HepG2 (cell line): ENCODE measurements around the gene UXS1. TPM values are rescaled to one million over a fixed set of nuclear protein-coding genes. Genes with fewer than 3 reads are reported as not detected.

Experiments
- AGO1 ChIP-seq: fragments of 200-400 bp; formaldehyde crosslinking; IDR thresholded peaks from 2 replicates; pipeline ENCODE4 v1.6.1; 2017; ENCODE audit warnings: mild to moderate bottlenecking, low read depth, low read length, moderate library complexity; ENCODE audit not compliant: poor library complexity, severe bottlenecking
- BORCS8-MEF2B ChIP-seq: sonication (generic); formaldehyde crosslinking; IDR thresholded peaks from 2 replicates; pipeline ENCODE4 v1.8.0; 2022; ENCODE audit warnings: mild to moderate bottlenecking, missing genetic modification reagents
- BRCA1 ChIP-seq: sonication (generic); formaldehyde crosslinking; IDR thresholded peaks from 2 replicates; pipeline ENCODE4 v1.4.0; 2020; ENCODE audit warnings: missing genetic modification reagents
- EZH2 ChIP-seq: conservative IDR thresholded peaks from 2 replicates; pipeline ENCODE4 v1.6.1; 2012; ENCODE audit warnings: mild to moderate bottlenecking, low read depth, low read length, moderate library complexity
- GATA4 ChIP-seq: sonication (generic); IDR thresholded peaks from 2 replicates; pipeline ENCODE4 v1.6.1; 2016; ENCODE audit warnings: antibody characterized with exemption, low read depth, borderline replicate concordance
- KAT8 ChIP-seq: IDR thresholded peaks from 2 replicates; pipeline ENCODE4 v1.6.1; 2016; ENCODE audit warnings: missing genetic modification reagents, missing compliant biosample characterization
- KLF6 ChIP-seq: IDR thresholded peaks from 2 replicates; pipeline ENCODE4 v1.8.0; 2016; ENCODE audit warnings: missing biosample characterization, missing genetic modification reagents
- MTF2 ChIP-seq: sonication (generic); formaldehyde crosslinking; IDR thresholded peaks from 2 replicates; pipeline ENCODE4 v1.5.0; 2020; ENCODE audit warnings: missing genetic modification reagents, borderline replicate concordance
- NFRKB ChIP-seq: fragments of 450-650 bp; IDR thresholded peaks from 2 replicates; pipeline ENCODE4 v1.6.1; 2017
- REL ChIP-seq: sonication (generic); formaldehyde crosslinking; conservative IDR thresholded peaks from 2 replicates; pipeline ENCODE4 v1.8.0; 2022; ENCODE audit warnings: mild to moderate bottlenecking, missing genetic modification reagents, moderate library complexity
- RELA ChIP-seq: sonication (generic); formaldehyde crosslinking; IDR thresholded peaks from 2 replicates; pipeline ENCODE4 v1.4.0; 2020; ENCODE audit warnings: missing genetic modification reagents
- SMYD3 ChIP-seq: sonication (generic); formaldehyde crosslinking; IDR thresholded peaks from 2 replicates; pipeline ENCODE4 v1.8.1; 2023; ENCODE audit warnings: mild to moderate bottlenecking, missing genetic modification reagents
- ZBTB20 ChIP-seq: sonication (generic); formaldehyde crosslinking; IDR thresholded peaks from 2 replicates; pipeline ENCODE4 v1.8.1; 2023; ENCODE audit warnings: missing genetic modification reagents, low read depth, mild to moderate bottlenecking, borderline replicate concordance
- ZNF451 ChIP-seq: sonication (generic); formaldehyde crosslinking; IDR thresholded peaks from 2 replicates; pipeline ENCODE4 v1.5.0; 2020; ENCODE audit warnings: mild to moderate bottlenecking, missing genetic modification reagents
- ZNF468 ChIP-seq: sonication (generic); formaldehyde crosslinking; IDR thresholded peaks from 2 replicates; pipeline ENCODE4 v1.8.0; 2022; ENCODE audit warnings: mild to moderate bottlenecking, moderate library complexity, missing genetic modification reagents
- ZNF496 ChIP-seq: sonication (generic); formaldehyde crosslinking; IDR thresholded peaks from 2 replicates; pipeline ENCODE4 v1.8.1; 2023; ENCODE audit warnings: mild to moderate bottlenecking, moderate library complexity, missing genetic modification reagents; ENCODE audit not compliant: insufficient replicate concordance
- ZNF660 ChIP-seq: sonication (generic); formaldehyde crosslinking; IDR thresholded peaks from 2 replicates; pipeline ENCODE4 v1.5.1; 2020; ENCODE audit warnings: mild to moderate bottlenecking, low read depth, missing genetic modification reagents, borderline replicate concordance
- ZNF766 ChIP-seq: sonication (generic); formaldehyde crosslinking; IDR thresholded peaks from 2 replicates; pipeline ENCODE4 v1.5.0; 2020; ENCODE audit warnings: missing genetic modification reagents, borderline replicate concordance
- ZNF879 ChIP-seq: sonication (generic); formaldehyde crosslinking; IDR thresholded peaks from 2 replicates; pipeline ENCODE4 v1.8.1; 2023; ENCODE audit warnings: missing genetic modification reagents
- polyA plus RNA-seq, 8 experiments: library from polyadenylated mRNA; depleted of rRNA in 3 of 8; stranded (reverse) in 7 of 8; unstranded in 1 of 8; fragments of >200 nt; fragmentation: Illumina TruSeq in 4 of 8; extraction: Trizol in 4 of 8; gene quantifications; 2 replicates each; pipeline versions ENCODE4 v1.2.1 to v1.2.3, GENCODE V29; 2011 to 2016; ENCODE audit warnings: low read depth in 4 of 8, missing spikeins in 1 of 8, mixed read lengths in 1 of 8; ENCODE audit not compliant: insufficient read depth in 1 of 8
- total RNA-seq, 5 experiments: library from RNA; depleted of rRNA; stranded (reverse); fragments of >200 nt; fragmentation: Illumina TruSeq; extraction: Trizol; gene quantifications; 2 replicates each; pipeline ENCODE4 v1.2.3, GENCODE V29; 2016; ENCODE audit warnings: low read depth in 1 of 5
- TF ChIP-seq, protein P1 (sequence below): sonication (generic); formaldehyde crosslinking; IDR thresholded peaks from one replicate; pipeline ENCODE4 v1.5.1; 2020; ENCODE audit warnings: mild to moderate bottlenecking, missing genetic modification reagents; ENCODE audit errors: not compliant biosample characterization
- TF ChIP-seq, protein P2 (sequence below): sonication (generic); formaldehyde crosslinking; IDR thresholded peaks from 2 replicates; pipeline ENCODE4 v1.5.0; 2020; ENCODE audit warnings: missing genetic modification reagents, mild to moderate bottlenecking, borderline replicate concordance

The UXS1 gene
- total and polyA plus RNA-seq, 2 of the 13 experiments (the other 11 are each of a cell fraction or from before 2014, with no cell fraction given), result 53.3 to 110 TPM

DNA sequence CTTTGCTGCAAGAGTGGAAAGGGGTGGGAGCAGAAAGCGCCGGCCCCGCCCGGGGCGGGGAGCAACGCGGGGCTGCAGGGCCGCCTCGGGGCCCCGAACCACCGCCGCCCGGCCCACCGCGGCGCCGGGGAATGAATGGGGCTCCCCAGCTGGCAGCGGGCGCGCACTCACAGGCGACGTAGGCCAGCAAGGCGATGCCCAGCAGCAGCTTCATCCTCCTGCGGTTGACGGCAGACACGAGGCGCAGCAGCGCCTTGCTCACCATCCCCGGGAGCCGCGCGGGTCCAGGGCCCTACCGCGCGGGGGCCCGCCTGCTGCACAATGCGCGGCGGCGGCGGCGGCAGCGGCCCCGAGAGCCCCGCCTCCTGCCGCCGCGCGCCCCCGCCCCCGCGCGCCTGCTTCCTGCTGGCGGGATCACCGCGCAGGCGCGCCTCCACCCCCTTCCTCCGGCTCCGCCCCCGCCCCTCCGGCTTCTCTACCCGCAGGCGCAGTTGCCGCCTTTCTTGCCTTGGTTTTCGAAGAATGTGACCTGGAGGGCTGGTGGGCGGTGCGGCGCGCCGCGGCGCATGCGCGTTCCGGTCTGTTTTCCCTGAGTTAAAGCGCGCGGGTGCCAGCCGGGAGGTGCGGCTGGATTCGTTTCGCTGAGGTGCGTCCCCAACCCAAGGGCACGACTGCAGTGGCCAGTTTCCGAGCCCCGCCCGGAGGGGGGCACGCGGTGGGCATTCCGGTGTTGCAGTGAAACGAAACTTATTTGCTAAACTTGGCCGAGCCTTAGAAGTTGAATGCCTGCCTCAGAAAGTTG is at the start of gene UXS1 (continued):
- TF ChIP-seq ZNF496, result no peak
- peak; percentile 82 for TF ChIP-seq KAT8 (CRISPR knock-in tag)
- 0 out of 2 replicates have a peak, but pooled peaks have one; percentile 16 for TF ChIP-seq SMYD3 (CRISPR knock-in tag)
- no peak for TF ChIP-seq NFRKB
- peak; percentile 82; the same call in 1 of the 2 replicates for TF ChIP-seq ZNF766
- peak; percentile 75; the same call in 1 of the 2 replicates for TF ChIP-seq MTF2 (CRISPR knock-in tag)
- TF ChIP-seq REL, result no peak
- no peak for TF ChIP-seq EZH2
- no peak for TF ChIP-seq AGO1
- TF ChIP-seq ZNF468 (CRISPR knock-in tag), result 0 out of 2 replicates have a peak, but pooled peaks have one; percentile 61
- no peak for TF ChIP-seq RELA (CRISPR knock-in tag)
- no peak for TF ChIP-seq BRCA1
- 0 out of 2 replicates have a peak, but pooled peaks have one; percentile 29 for TF ChIP-seq ZNF879 (CRISPR knock-in tag)
- TF ChIP-seq, protein P1, sequence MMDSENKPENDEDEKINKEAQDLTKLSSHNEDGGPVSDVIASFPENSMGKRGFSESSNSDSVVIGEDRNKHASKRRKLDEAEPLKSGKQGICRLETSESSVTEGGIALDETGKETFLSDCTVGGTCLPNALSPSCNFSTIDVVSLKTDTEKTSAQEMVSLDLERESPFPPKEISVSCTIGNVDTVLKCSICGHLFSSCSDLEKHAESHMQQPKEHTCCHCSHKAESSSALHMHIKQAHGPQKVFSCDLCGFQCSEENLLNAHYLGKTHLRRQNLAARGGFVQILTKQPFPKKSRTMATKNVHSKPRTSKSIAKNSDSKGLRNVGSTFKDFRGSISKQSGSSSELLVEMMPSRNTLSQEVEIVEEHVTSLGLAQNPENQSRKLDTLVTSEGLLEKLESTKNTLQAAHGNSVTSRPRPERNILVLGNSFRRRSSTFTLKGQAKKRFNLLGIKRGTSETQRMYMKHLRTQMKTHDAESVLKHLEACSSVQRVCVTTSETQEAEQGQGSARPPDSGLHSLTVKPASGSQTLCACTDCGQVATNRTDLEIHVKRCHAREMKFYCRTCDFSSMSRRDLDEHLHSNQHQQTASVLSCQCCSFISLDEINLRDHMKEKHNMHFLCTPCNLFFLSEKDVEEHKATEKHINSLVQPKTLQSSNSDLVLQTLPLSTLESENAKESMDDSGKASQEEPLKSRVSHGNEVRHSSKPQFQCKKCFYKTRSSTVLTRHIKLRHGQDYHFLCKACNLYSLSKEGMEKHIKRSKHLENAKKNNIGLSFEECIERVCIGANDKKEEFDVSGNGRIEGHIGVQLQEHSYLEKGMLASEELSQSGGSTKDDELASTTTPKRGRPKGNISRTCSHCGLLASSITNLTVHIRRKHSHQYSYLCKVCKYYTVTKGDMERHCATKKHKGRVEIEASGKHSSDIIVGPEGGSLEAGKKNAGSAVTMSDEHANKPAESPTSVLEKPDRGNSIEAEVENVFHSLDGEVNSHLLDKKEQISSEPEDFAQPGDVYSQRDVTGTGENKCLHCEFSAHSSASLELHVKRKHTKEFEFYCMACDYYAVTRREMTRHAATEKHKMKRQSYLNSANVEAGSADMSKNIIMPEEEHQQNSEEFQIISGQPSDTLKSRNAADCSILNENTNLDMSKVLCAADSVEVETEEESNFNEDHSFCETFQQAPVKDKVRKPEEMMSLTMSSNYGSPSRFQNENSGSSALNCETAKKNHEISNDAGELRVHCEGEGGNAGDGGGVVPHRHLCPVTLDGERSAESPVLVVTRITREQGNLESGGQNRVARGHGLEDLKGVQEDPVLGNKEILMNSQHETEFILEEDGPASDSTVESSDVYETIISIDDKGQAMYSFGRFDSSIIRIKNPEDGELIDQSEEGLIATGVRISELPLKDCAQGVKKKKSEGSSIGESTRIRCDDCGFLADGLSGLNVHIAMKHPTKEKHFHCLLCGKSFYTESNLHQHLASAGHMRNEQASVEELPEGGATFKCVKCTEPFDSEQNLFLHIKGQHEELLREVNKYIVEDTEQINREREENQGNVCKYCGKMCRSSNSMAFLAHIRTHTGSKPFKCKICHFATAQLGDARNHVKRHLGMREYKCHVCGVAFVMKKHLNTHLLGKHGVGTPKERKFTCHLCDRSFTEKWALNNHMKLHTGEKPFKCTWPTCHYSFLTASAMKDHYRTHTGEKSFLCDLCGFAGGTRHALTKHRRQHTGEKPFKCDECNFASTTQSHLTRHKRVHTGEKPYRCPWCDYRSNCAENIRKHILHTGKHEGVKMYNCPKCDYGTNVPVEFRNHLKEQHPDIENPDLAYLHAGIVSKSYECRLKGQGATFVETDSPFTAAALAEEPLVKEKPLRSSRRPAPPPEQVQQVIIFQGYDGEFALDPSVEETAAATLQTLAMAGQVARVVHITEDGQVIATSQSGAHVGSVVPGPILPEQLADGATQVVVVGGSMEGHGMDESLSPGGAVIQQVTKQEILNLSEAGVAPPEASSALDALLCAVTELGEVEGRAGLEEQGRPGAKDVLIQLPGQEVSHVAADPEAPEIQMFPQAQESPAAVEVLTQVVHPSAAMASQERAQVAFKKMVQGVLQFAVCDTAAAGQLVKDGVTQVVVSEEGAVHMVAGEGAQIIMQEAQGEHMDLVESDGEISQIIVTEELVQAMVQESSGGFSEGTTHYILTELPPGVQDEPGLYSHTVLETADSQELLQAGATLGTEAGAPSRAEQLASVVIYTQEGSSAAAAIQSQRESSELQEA (CRISPR knock-in tag), result no peak
- TF ChIP-seq GATA4, result no peak; the same call in 1 of the 2 replicates
- 0 out of 2 replicates have a peak, but pooled peaks have one; percentile 59 for TF ChIP-seq KLF6 (CRISPR knock-in tag)
- no peak for TF ChIP-seq ZBTB20 (CRISPR knock-in tag)
- peak; percentile 33 for TF ChIP-seq BORCS8-MEF2B
- no peak for TF ChIP-seq ZNF451 (CRISPR knock-in tag)
- no peak for TF ChIP-seq ZNF660
- TF ChIP-seq, protein P2, sequence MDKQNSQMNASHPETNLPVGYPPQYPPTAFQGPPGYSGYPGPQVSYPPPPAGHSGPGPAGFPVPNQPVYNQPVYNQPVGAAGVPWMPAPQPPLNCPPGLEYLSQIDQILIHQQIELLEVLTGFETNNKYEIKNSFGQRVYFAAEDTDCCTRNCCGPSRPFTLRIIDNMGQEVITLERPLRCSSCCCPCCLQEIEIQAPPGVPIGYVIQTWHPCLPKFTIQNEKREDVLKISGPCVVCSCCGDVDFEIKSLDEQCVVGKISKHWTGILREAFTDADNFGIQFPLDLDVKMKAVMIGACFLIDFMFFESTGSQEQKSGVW (CRISPR knock-in tag), result no peak
